ENCODE data around the gene RBBP6.
"Not testable (repeated sequence)": the region's sequence is repeated elsewhere in the genome, so short reads cannot be mapped to it uniquely, and the experiment has no call there.

Gene RBBP6, protein sequence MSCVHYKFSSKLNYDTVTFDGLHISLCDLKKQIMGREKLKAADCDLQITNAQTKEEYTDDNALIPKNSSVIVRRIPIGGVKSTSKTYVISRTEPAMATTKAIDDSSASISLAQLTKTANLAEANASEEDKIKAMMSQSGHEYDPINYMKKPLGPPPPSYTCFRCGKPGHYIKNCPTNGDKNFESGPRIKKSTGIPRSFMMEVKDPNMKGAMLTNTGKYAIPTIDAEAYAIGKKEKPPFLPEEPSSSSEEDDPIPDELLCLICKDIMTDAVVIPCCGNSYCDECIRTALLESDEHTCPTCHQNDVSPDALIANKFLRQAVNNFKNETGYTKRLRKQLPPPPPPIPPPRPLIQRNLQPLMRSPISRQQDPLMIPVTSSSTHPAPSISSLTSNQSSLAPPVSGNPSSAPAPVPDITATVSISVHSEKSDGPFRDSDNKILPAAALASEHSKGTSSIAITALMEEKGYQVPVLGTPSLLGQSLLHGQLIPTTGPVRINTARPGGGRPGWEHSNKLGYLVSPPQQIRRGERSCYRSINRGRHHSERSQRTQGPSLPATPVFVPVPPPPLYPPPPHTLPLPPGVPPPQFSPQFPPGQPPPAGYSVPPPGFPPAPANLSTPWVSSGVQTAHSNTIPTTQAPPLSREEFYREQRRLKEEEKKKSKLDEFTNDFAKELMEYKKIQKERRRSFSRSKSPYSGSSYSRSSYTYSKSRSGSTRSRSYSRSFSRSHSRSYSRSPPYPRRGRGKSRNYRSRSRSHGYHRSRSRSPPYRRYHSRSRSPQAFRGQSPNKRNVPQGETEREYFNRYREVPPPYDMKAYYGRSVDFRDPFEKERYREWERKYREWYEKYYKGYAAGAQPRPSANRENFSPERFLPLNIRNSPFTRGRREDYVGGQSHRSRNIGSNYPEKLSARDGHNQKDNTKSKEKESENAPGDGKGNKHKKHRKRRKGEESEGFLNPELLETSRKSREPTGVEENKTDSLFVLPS (N-terminal part only)

GRCh38 chr16:24539295-24539849 lies at the start of gene RBBP6:
RBBP6 (plus strand) TSS chr16:24539566; CDS start chr16:24540627, 1,061 bp downstream.
- peak within 1 kb of the TSS; percentile 96 for H3K27ac ChIP-seq (ENCODE audit: low read depth, low read length)

GRCh38 chr16:24490866-24491265 lies 48.5 kb upstream of the RBBP6 start:
- Histone ChIP-seq H3K4me3 (ENCODE audit: low read depth, low read length) (no peak overlapping the region), H3K79me2 (ENCODE audit: control insufficient read depth, insufficient read depth, low read length, unreplicated experiment) (no peaks in the 10 kb centered on the region), H3K27me3 (ENCODE audit: insufficient read depth, low read length) (peaks cover 59% of the 10 kb centered on the region), H2AFZ (ENCODE audit: low read length, unreplicated experiment) (no peak overlapping the region), H3K27ac (ENCODE audit: low read depth, low read length) (no peak overlapping the region), H3K4me1 (ENCODE audit: control insufficient read depth, insufficient read depth, low read length, unreplicated experiment) (no peaks in the 10 kb centered on the region), H3K36me3 (ENCODE audit: insufficient read depth, low read length) (no peaks in the 10 kb centered on the region)

More at GRCh38 chr16:24539295-24539849, at the start of gene RBBP6:
- H2AFZ ChIP-seq (ENCODE audit: low read length, unreplicated experiment): peak within 1 kb of the TSS; percentile 86
- H3K27me3 ChIP-seq (ENCODE audit: insufficient read depth, low read length): no peaks in the 10 kb centered on the region
- H3K4me1 ChIP-seq (ENCODE audit: control insufficient read depth, insufficient read depth, low read length, unreplicated experiment): peaks cover 25% of the 10 kb centered on the region
- no peaks in the 10 kb centered on the region for H3K36me3 ChIP-seq (ENCODE audit: insufficient read depth, low read length)
- H3K4me3 ChIP-seq (ENCODE audit: low read depth, low read length): peak within 1 kb of the TSS; percentile 91
- peaks cover 50% of the 10 kb centered on the region for H3K79me2 ChIP-seq (ENCODE audit: control insufficient read depth, insufficient read depth, low read length, unreplicated experiment)

DNA sequence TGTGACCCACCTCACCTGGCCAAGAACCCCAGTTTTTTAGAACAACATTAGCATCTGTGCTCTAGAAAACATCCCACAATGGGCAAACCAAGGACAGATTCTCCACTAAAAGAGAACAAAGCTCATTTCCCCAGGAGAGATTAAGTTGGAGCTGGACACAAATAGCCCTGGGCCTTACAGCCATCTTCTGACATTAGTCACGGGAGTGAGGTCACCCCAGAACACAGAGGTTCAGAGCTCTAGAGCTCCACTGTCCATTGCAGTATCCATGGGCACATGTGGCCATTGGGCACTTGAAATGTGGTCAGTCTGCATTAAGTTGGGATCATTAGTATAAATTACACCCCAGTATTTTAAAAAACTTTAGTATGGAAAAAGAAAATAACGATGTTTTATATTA lies 47.6 kb upstream of the RBBP6 start:
- no peaks in the 10 kb centered on the region for H3K79me2 ChIP-seq (ENCODE audit: control insufficient read depth, insufficient read depth, low read length, unreplicated experiment)
- H3K27ac ChIP-seq (ENCODE audit: low read depth, low read length): no peak overlapping the region
- no peak overlapping the region for H2AFZ ChIP-seq (ENCODE audit: low read length, unreplicated experiment)
- H3K4me1 ChIP-seq (ENCODE audit: control insufficient read depth, insufficient read depth, low read length, unreplicated experiment): no peaks in the 10 kb centered on the region
- H3K4me3 ChIP-seq (ENCODE audit: low read depth, low read length): no peak overlapping the region
- H3K27me3 ChIP-seq (ENCODE audit: insufficient read depth, low read length): peaks cover 50% of the 10 kb centered on the region
- no peaks in the 10 kb centered on the region for H3K36me3 ChIP-seq (ENCODE audit: insufficient read depth, low read length)

GRCh38 chr16:24493821-24494220 lies 45.5 kb upstream of the RBBP6 start:
- Histone ChIP-seq H3K27me3 (ENCODE audit: insufficient read depth, low read length) (peaks cover 45% of the 10 kb centered on the region), H3K27ac (ENCODE audit: low read depth, low read length) (no peak overlapping the region), H3K79me2 (ENCODE audit: control insufficient read depth, insufficient read depth, low read length, unreplicated experiment) (no peaks in the 10 kb centered on the region), H2AFZ (ENCODE audit: low read length, unreplicated experiment) (no peak overlapping the region), H3K4me3 (ENCODE audit: low read depth, low read length) (no peak overlapping the region), H3K4me1 (ENCODE audit: control insufficient read depth, insufficient read depth, low read length, unreplicated experiment) (no peaks in the 10 kb centered on the region), H3K36me3 (ENCODE audit: insufficient read depth, low read length) (no peaks in the 10 kb centered on the region)

- not testable (repeated sequence) for H3K79me2 ChIP-seq (ENCODE audit: control insufficient read depth, insufficient read depth, low read length, unreplicated experiment); H3K4me3 ChIP-seq (ENCODE audit: low read depth, low read length); H3K27ac ChIP-seq (ENCODE audit: low read depth, low read length); H3K4me1 ChIP-seq (ENCODE audit: control insufficient read depth, insufficient read depth, low read length, unreplicated experiment); H3K36me3 ChIP-seq (ENCODE audit: insufficient read depth, low read length); H2AFZ ChIP-seq (ENCODE audit: low read length, unreplicated experiment)
- peaks cover 31% of the 10 kb centered on the region for H3K27me3 ChIP-seq (ENCODE audit: insufficient read depth, low read length)
Observed at GRCh38 chr16:24495207-24495606, 44.2 kb upstream of the RBBP6 start.

DNA sequence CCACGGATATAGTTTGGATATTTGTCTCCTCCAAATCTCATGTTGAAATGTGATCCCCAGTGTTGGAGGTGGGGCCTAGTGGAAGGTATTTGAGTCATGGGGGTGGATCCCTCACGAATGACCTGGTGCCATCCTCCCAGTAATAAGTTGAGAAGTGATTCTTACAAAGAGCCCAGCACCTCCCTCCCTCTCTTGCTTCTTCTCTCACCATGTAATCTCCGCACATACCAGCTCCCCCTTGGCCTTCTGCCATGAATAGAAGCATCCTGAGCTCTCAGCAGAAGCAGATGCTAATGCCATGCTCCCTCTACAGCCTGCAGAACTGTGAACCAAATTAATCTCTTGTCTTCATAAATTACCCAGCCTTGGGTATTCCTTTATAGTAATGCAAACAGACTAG lies 41.9 kb upstream of the RBBP6 start:
- H3K4me3 ChIP-seq (ENCODE audit: low read depth, low read length): no peak overlapping the region

GRCh38 chr16:24499193-24499814 lies 40.1 kb upstream of the RBBP6 start:
- Histone ChIP-seq H3K27ac (ENCODE audit: low read depth, low read length) (no peak overlapping the region), H3K36me3 (ENCODE audit: insufficient read depth, low read length) (no peaks in the 10 kb centered on the region), H2AFZ (ENCODE audit: low read length, unreplicated experiment) (no peak overlapping the region), H3K27me3 (ENCODE audit: insufficient read depth, low read length) (peaks cover 5% of the 10 kb centered on the region; the same call in 1 of the 2 replicates), H3K4me1 (ENCODE audit: control insufficient read depth, insufficient read depth, low read length, unreplicated experiment) (no peaks in the 10 kb centered on the region), H3K79me2 (ENCODE audit: control insufficient read depth, insufficient read depth, low read length, unreplicated experiment) (no peaks in the 10 kb centered on the region), H3K4me3 (ENCODE audit: low read depth, low read length) (no peak overlapping the region)

More for the DNA sequence above, 41.9 kb upstream of the RBBP6 start:
- Histone ChIP-seq H3K27me3 (ENCODE audit: insufficient read depth, low read length) (peaks cover 18% of the 10 kb centered on the region), H2AFZ (ENCODE audit: low read length, unreplicated experiment) (no peak overlapping the region), H3K4me1 (ENCODE audit: control insufficient read depth, insufficient read depth, low read length, unreplicated experiment) (no peaks in the 10 kb centered on the region), H3K27ac (ENCODE audit: low read depth, low read length) (no peak overlapping the region), H3K79me2 (ENCODE audit: control insufficient read depth, insufficient read depth, low read length, unreplicated experiment) (no peaks in the 10 kb centered on the region), H3K36me3 (ENCODE audit: insufficient read depth, low read length) (no peaks in the 10 kb centered on the region)

DNA sequence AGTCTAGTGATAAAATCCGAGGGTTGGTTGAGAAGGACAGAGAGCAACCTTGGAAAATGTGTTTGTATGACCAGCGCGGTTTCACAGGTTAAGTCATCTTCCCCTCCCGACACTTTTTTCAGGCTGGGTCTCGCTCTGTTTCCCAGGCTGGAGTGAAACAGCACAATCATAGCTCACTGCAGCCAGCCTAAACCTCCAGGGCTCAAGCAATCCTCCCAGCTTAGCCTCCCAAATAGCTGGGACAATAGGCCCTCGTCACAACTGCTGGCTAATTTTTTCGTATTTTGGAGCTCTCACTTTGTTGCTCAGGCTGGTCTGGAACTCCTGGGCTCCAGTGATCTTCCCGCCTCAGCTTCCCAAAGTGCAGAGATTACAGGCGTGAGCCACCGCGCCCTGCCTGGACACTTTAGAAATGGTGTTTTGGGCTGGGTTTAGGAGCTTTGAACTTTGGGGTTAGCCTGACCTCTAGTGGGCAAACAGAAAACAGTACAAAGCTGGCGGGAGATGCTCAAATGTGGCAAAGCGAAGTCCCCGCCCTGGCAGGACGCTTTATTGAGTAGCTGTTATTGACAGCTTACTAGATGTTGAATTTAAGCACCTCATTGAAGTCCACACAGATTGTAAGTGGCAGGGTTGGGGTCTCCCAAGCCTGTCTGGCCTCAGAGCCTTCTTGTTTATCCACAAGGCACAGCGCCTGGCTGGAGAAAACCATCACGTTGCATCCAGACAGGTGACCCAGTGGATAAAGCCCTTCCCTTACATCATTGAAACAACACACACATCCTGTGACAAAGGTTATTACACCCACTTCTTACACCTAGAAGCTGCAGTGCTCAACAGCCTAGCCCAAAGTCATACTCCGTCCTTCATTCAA lies 34.7 kb upstream of the RBBP6 start:
- no peak overlapping the region for H3K27ac ChIP-seq (ENCODE audit: low read depth, low read length)
- H3K27me3 ChIP-seq (ENCODE audit: insufficient read depth, low read length): no peaks in the 10 kb centered on the region; the same call in 1 of the 2 replicates
- H3K36me3 ChIP-seq (ENCODE audit: insufficient read depth, low read length): no peaks in the 10 kb centered on the region
- peak overlapping the region; percentile 49 for H2AFZ ChIP-seq (ENCODE audit: low read length, unreplicated experiment)
- H3K4me1 ChIP-seq (ENCODE audit: control insufficient read depth, insufficient read depth, low read length, unreplicated experiment): peaks cover 12% of the 10 kb centered on the region
- no peak overlapping the region for H3K4me3 ChIP-seq (ENCODE audit: low read depth, low read length)
- H3K79me2 ChIP-seq (ENCODE audit: control insufficient read depth, insufficient read depth, low read length, unreplicated experiment): no peaks in the 10 kb centered on the region

DNA sequence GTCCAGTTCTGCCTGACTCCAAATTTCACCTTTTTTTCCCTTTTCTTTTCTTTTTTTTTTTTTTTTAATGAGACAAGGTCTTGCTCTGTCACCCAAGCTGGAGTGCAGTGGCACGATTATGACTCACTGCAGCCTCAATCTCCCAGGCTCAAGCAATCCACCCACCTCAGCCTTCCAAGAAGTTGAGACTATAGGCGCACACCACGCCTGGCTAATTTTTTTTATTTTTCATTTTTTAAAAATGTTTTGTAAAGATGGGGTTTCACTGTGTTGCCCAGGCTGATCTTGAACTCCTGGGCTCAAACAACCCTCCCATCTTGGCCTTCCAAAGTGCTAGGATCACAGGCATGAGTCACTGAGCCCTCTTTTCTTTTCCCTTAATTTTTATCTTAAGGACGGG lies 33.4 kb upstream of the RBBP6 start:
- H3K27me3 ChIP-seq (ENCODE audit: insufficient read depth, low read length): no peaks in the 10 kb centered on the region; the same call in 1 of the 2 replicates
- no peak overlapping the region for H3K4me3 ChIP-seq (ENCODE audit: low read depth, low read length)
- peaks cover 12% of the 10 kb centered on the region for H3K4me1 ChIP-seq (ENCODE audit: control insufficient read depth, insufficient read depth, low read length, unreplicated experiment)
- H3K79me2 ChIP-seq (ENCODE audit: control insufficient read depth, insufficient read depth, low read length, unreplicated experiment): no peaks in the 10 kb centered on the region
- H2AFZ ChIP-seq (ENCODE audit: low read length, unreplicated experiment): no peak overlapping the region
- no peak overlapping the region for H3K27ac ChIP-seq (ENCODE audit: low read depth, low read length)
- no peaks in the 10 kb centered on the region for H3K36me3 ChIP-seq (ENCODE audit: insufficient read depth, low read length)
